K562 (cell line): Measurements from ENCODE around the gene TMEM144. TPM values are rescaled to one million over a fixed set of nuclear protein-coding genes. Genes with fewer than 3 reads are reported as not detected.
A peak's percentile ranks its signal among the peaks of the same experiment; 100 is the strongest.

Experiments
- CHD4 ChIP-seq: fragments of 200-600 bp; sonication (generic); IDR thresholded peaks from 3 replicates; pipeline ENCODE4 v1.6.1; 2012; ENCODE audit warnings: low read depth, mild to moderate bottlenecking, mixed read lengths, low read length, inconsistent platforms; ENCODE audit not compliant: insufficient read depth, insufficient replicate concordance, poor library complexity, severe bottlenecking
- DIDO1 ChIP-seq: fragments of 450-650 bp; IDR thresholded peaks from 2 replicates; pipeline ENCODE4 v1.6.1; 2016; ENCODE audit warnings: low read depth, missing biosample characterization, missing genetic modification characterization
- DNMT1 ChIP-seq: fragments of 450-650 bp; IDR thresholded peaks from 2 replicates; pipeline ENCODE4 v1.6.1; 2016; ENCODE audit warnings: antibody characterized with exemption, mild to moderate bottlenecking
- ESRRB ChIP-seq: fragments of 250-450 bp; sonication (Bioruptor Pico); IDR thresholded peaks from 2 replicates; pipeline ENCODE4 v1.5.0; 2020; ENCODE audit warnings: mild to moderate bottlenecking, moderate library complexity, borderline replicate concordance
- GABPB2 ChIP-seq: fragments of 250-450 bp; sonication (Bioruptor Pico); conservative IDR thresholded peaks from 2 replicates; pipeline ENCODE4 v1.5.1; 2021; ENCODE audit warnings: mild to moderate bottlenecking
- MAZ ChIP-seq, 2 experiments: fragments of 450-650 bp in 1 of 2; sonication (generic) in 1 of 2; formaldehyde crosslinking; IDR thresholded peaks in 1 of 2; conservative IDR thresholded peaks in 1 of 2; 2 replicates each; pipeline versions ENCODE4 v1.4.0 to v1.5.0; 2020; ENCODE audit warnings: mild to moderate bottlenecking in 1 of 2, missing genetic modification reagents in 1 of 2
- MEF2D ChIP-seq: conservative IDR thresholded peaks from 2 replicates; pipeline ENCODE4 v1.6.1; 2016; ENCODE audit warnings: low read depth, missing genetic modification characterization, missing compliant biosample characterization
- PCBP2 ChIP-seq: fragments of 200-400 bp; formaldehyde crosslinking; IDR thresholded peaks from 2 replicates; pipeline ENCODE4 v1.6.1; 2018; ENCODE audit warnings: low read length, low read depth, mild to moderate bottlenecking, moderate library complexity; ENCODE audit not compliant: poor library complexity, severe bottlenecking
- PHF20 ChIP-seq: fragments of 450-650 bp; IDR thresholded peaks from 2 replicates; pipeline ENCODE4 v1.6.1; 2018; ENCODE audit not compliant: partially characterized antibody
- SMARCA5 ChIP-seq: fragments of 450-650 bp; IDR thresholded peaks from 2 replicates; pipeline ENCODE4 v1.6.1; 2016
- SRSF3 ChIP-seq: fragments of 200-400 bp; formaldehyde crosslinking; IDR thresholded peaks from 2 replicates; pipeline ENCODE4 v1.6.1; 2016; ENCODE audit warnings: mild to moderate bottlenecking, low read length, moderate library complexity; ENCODE audit not compliant: insufficient read depth
- TBP ChIP-seq: optimal IDR thresholded peaks from 2 replicates; pipeline ENCODE3; 2011; ENCODE audit warnings: low read depth, low read length, improper control_type of control experiment
- ZNF347 ChIP-seq: fragments of 450-650 bp; formaldehyde crosslinking; IDR thresholded peaks from 2 replicates; pipeline ENCODE4 v1.4.0; 2020; ENCODE audit warnings: low read depth, mild to moderate bottlenecking, moderate library complexity
- ZNF785 ChIP-seq: fragments of 250-450 bp; sonication (Bioruptor Pico); IDR thresholded peaks from 2 replicates; pipeline ENCODE4 v1.4.0; 2020; ENCODE audit warnings: mild to moderate bottlenecking
- polyA plus RNA-seq, 8 experiments: library from polyadenylated mRNA; depleted of rRNA in 4 of 8; stranded (reverse) in 5 of 8; unstranded in 3 of 8; fragments of >200 nt; fragmentation: Nextera tagmentation in 2 of 8; fragmentation: Illumina TruSeq in 1 of 8; extraction: Ambion mirVana in 2 of 8; extraction: Trizol in 1 of 8; gene quantifications; 2 replicates each; pipeline versions ENCODE4 v1.2.1 to v1.2.3, GENCODE V29; 2011 to 2014; ENCODE audit warnings: inconsistent platforms in 1 of 8, missing spikeins in 1 of 8
- total RNA-seq, 7 experiments: library from RNA; depleted of rRNA in 6 of 7; stranded (reverse); fragments of >200 nt in 6 of 7; fragmentation: Illumina TruSeq in 2 of 7; extraction: Trizol in 2 of 7; gene quantifications; 2 replicates each; pipeline versions ENCODE4 v1.2.1 to v1.2.3, GENCODE V29; 2011 to 2021; ENCODE audit warnings: low replicate concordance in 1 of 7
- TF ChIP-seq, protein P1 (sequence below): fragments of 250-450 bp; sonication (Bioruptor Pico); IDR thresholded peaks from 2 replicates; pipeline ENCODE4 v1.5.0; 2020; ENCODE audit warnings: mild to moderate bottlenecking
- TF ChIP-seq, protein P2 (sequence below): fragments of 450-650 bp; IDR thresholded peaks from 2 replicates; pipeline ENCODE4 v1.6.1; 2016; ENCODE audit warnings: low read depth, mild to moderate bottlenecking, moderate library complexity
- TF ChIP-seq, protein P3 (sequence below): fragments of 200-800 bp; sonication (Bioruptor generic); IDR thresholded peaks from 2 replicates; pipeline ENCODE4 v1.6.1; 2016; ENCODE audit warnings: missing genetic modification characterization, missing compliant biosample characterization

Gene TMEM144
- total and polyA plus RNA-seq, 9 of the 15 experiments (the other 6 are each of a cell fraction or from before 2014, with no cell fraction given): 4.0 to 12.0 (median 6.1) TPM

DNA sequence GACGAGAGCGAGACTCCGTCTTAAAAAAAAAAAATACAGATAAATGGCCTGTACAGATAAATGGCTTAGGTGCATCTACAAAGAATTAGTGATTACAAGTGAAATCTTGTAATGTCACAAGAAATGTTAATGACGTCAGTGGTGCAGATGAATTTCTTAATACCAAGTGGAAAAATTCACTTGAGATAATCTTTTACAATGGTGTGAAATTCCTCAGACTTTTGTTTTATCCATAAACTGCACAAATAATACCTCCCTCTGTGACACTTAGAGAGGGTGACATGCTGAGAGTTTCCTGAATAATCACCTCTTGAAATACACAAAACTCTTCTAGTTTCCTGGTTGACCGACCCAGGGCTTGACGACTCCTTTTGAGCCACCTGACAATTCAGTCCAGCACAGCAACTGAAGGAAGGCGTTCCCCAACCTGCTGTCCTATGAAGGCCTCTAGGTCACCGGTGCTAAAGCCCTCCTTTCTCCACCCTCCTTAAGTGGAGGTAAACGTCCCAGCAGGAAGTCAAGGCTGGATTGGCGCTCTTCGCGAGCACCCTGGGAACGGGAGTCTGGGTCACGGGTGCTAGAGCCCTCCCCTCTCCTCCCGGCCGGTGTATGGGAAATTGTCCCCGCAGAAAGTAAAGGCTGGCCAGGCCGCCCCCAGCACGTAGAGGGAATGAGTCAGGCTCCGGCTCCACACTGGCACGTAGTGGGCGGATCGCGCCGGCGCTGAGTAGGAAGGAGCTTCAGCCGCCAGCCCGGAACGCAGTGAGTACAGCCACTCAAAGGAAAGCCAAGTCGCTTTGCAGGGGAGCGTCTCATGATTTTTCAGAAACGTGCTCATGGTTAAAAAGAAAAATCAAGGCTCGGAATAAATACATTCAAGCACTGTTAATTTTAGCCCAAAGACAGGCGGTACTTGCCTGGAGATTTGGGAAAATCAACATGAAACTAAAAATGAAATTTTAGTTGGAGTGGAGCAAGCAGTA lies at the start of gene TMEM144 (continued):
- TF ChIP-seq, protein P1, sequence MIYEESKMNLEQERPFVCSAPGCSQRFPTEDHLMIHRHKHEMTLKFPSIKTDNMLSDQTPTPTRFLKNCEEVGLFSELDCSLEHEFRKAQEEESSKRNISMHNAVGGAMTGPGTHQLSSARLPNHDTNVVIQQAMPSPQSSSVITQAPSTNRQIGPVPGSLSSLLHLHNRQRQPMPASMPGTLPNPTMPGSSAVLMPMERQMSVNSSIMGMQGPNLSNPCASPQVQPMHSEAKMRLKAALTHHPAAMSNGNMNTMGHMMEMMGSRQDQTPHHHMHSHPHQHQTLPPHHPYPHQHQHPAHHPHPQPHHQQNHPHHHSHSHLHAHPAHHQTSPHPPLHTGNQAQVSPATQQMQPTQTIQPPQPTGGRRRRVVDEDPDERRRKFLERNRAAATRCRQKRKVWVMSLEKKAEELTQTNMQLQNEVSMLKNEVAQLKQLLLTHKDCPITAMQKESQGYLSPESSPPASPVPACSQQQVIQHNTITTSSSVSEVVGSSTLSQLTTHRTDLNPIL (CRISPR knock-in tag): no peak
- TF ChIP-seq, protein P2, sequence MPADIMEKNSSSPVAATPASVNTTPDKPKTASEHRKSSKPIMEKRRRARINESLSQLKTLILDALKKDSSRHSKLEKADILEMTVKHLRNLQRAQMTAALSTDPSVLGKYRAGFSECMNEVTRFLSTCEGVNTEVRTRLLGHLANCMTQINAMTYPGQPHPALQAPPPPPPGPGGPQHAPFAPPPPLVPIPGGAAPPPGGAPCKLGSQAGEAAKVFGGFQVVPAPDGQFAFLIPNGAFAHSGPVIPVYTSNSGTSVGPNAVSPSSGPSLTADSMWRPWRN: no peak
- TF ChIP-seq ESRRB (no peak), MEF2D (tag) (no peak), DIDO1 (tag) (no peak), TBP (peak; percentile 82), PCBP2 (no peak), MAZ (CRISPR knock-in tag; conservative IDR thresholded peaks at IDR 0.05 in 1 of 2, IDR thresholded peaks at IDR 0.05 in 1 of 2) (peak in 1 of 2 experiments; percentile 84; a peak in 2 of 4 replicates), ZNF785 (CRISPR knock-in tag) (no peak), ZNF347 (CRISPR knock-in tag) (no peak), GABPB2 (CRISPR knock-in tag) (no peak), SRSF3 (no peak), PHF20 (no peak), CHD4 (no peak), SMARCA5 (no peak), DNMT1 (no peak)
- TF ChIP-seq, protein P3, sequence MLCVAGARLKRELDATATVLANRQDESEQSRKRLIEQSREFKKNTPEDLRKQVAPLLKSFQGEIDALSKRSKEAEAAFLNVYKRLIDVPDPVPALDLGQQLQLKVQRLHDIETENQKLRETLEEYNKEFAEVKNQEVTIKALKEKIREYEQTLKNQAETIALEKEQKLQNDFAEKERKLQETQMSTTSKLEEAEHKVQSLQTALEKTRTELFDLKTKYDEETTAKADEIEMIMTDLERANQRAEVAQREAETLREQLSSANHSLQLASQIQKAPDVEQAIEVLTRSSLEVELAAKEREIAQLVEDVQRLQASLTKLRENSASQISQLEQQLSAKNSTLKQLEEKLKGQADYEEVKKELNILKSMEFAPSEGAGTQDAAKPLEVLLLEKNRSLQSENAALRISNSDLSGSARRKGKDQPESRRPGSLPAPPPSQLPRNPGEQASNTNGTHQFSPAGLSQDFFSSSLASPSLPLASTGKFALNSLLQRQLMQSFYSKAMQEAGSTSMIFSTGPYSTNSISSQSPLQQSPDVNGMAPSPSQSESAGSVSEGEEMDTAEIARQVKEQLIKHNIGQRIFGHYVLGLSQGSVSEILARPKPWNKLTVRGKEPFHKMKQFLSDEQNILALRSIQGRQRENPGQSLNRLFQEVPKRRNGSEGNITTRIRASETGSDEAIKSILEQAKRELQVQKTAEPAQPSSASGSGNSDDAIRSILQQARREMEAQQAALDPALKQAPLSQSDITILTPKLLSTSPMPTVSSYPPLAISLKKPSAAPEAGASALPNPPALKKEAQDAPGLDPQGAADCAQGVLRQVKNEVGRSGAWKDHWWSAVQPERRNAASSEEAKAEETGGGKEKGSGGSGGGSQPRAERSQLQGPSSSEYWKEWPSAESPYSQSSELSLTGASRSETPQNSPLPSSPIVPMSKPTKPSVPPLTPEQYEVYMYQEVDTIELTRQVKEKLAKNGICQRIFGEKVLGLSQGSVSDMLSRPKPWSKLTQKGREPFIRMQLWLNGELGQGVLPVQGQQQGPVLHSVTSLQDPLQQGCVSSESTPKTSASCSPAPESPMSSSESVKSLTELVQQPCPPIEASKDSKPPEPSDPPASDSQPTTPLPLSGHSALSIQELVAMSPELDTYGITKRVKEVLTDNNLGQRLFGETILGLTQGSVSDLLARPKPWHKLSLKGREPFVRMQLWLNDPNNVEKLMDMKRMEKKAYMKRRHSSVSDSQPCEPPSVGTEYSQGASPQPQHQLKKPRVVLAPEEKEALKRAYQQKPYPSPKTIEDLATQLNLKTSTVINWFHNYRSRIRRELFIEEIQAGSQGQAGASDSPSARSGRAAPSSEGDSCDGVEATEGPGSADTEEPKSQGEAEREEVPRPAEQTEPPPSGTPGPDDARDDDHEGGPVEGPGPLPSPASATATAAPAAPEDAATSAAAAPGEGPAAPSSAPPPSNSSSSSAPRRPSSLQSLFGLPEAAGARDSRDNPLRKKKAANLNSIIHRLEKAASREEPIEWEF (CRISPR knock-in tag): no peak; the same call in 1 of the 2 replicates
